GM19463 (cell line): ENCODE data around the gene AGPAT4.
"Not testable (repeated sequence)": the region's sequence is repeated elsewhere in the genome, so short reads cannot be mapped to it uniquely, and the experiment has no call there.

Experiments
- ATAC-seq: cut with Tn5 transposase; IDR thresholded peaks from one replicate; pipeline ENCODE4 v1.9.1; 2021; ENCODE audit warnings: mild to moderate bottlenecking, moderate library complexity; ENCODE audit not compliant: unreplicated experiment

The AGPAT4 gene

DNA sequence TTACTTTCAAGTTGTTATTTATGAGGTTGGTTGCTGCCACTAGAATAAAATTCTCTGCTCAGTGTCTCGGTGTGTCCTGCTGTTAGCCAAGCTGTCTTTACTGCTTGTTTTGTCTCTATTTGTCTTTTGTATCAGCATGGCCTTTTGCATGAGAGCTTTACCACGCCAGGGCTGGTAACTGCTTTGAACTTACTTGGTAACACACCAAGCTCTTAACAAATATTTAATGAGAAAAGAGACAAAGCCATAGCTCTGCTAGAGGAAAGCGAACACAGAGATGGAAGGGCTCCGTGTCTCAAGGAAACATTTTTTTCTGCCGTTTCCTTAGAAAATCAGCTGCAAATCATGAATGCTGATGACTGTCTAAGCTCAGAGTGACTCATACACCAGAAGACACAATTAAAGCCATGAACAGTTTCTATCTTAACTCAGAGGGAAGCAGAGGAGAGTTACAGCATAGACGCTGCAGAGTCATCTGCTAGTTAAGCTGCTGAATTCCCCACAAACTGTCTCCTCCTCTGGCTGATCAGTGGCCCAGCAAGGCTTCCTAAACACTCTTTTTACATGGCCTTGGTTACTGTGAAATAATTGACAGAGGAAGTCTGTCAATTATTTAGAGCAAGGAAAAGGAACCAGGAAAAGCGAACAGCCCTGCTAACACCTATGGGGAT, 44.8 kb downstream of the AGPAT4 start:
- ATAC-seq: peak; percentile 67

DNA sequence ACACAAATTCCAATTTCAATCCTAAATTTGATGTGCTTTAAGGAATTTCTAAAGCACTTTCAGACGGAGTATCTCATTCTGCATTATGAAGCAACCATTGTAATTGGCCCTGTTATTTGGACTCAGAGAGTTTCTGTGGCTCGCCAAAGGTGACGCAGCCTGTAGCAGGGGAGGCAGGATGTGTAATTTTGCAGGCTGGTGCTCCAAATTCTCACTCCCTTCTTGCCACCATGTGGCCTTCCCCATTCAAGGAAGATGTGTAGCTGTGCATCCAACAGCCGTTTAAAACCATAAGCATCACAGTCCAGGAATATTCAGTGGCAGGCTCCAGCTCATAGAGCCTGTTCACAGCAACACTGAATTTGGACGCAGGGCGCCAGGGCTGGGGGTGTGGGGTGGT, 45.8 kb downstream of the AGPAT4 start:
- no peak for ATAC-seq

DNA sequence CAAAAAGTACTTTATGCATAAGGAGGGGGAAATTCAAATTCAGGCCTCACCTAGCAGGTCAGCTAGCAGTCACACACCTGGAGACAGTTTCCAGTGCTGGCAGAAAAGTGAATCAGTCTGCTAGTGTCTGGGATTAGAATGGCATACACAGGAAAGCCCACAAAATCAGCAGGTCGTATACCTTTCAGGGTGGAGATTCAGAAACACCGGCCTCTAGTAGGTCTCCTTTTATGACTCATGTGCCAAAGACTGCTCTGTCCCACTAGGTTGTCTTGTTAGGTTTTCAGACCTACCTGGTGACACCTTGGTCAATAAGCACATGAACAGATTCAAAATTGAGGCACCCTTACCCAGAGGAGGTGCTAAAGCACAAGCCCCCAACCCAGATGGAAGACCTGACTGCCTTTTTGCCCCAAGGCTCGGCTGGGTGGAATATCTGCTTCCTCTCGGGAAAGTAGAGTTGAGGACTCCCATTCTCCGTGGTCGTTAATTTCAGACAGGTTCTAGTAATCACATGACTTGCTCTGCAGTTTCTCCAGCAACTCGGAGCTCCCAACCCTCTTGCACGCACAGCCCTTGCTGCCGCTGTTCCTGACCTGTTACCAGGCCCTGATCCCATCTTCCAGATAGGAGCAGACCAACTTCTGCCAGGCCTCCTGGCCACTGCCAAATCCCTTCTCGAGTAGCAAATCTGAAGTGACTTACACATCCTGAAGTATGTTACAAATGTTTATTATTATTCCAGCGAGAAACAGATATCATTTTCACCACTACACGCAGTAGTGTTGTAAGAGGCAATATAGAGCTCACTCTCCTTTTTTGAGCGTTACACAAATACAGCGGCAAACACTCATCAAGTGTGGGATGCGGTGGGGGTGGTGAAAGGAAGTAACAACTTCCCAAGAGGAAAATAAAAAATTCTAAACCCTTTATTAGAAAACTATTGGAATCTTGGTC, 46.6 kb downstream of the AGPAT4 start:
- ATAC-seq: peak; percentile 2

DNA sequence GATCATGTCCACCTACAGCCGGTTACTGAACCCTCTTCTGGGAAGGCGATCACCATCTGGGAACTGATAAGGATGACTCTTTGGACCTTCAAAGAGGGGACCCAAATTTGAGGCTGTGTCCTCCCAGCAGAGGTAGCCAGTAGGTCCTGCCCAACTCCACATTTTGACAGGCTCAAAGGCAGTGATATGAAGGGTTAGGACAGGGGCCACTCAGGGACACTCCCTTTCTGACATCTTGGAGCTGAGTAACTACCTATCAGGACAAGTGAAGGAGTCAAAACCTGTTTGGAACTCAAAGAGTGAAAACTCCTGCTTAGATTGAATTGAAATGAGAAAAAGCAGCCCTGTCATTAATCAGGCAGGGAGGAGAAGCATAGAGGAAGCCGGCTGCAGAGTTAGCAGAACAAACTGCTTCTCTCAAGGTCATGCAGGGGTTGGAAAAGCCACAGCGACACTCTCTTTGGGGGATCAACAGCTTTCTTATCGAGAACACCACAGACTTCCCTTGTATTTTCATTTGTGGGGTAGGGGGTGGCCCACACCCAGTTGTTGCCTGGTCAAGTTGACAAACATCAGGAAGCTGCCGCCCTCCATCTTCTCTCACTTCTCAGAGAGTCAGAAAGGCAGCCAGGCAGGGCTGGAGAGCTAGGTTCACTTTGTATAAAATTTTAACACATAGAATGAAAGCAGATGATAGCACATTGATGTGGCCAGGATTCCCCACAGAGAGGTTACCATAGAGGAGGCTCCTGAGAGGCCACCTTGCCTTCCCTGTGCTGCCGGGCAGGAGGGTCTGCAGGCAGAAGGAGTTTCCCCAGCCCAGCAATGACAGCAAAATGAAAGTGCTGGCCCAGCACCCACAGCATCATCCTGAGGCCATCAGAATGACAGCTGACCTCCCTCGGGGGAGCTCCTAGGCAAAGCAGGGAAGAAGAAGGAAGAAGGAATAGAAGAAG, 47.6 kb downstream of the AGPAT4 start:
- peak; percentile 41 for ATAC-seq

DNA sequence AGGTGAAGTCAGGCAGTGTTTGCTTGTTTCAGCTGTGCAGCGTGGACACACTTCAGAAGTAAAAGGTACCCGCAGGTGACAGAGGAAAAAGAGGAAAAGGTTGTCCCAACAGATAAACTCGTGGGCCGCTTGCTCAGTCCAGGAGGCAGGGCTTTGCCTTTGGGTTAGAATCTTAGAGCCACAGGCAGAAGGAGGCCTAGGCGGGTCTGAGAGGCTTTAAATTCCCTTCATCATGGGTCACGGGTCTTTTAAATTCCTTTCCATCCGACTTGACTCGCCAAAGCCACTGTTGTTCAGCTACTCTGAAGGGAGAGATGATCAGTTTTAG, 48.2 kb downstream of the AGPAT4 start:
- ATAC-seq: no peak

DNA sequence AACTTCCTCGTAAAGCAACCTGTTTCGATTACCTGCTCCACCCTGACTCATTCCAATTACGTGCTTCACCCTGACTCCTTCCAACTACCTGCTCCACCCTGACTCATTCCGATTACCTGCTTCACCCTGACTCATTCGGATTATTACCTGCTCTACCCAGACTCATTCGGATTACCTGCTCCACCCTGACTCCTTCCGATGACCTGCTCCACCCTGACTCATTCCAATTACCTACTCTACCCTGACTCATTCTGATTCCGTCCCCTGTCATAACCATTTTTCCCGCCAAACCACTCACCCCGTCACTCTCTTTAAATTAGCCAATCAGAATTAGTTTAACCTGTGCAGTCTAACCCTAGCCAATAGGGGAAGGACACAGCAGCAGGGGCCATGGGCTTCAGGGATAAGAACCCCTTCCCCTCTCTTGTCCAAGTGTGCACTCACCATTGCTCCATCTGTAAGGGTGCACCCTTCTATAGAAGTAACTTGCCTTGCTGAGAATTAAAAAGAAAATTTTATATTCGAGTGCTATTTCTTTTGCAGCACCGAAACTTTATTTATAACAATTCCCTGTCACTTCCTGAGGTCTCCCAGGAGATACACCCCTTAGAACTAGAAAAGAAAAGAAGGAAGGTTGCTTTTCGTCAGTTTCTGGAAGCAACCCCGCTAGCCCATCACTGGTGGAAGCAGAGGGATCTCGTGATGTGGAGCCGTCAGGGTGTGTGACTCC, 48.7 kb downstream of the AGPAT4 start:
- not testable (repeated sequence) for ATAC-seq

DNA sequence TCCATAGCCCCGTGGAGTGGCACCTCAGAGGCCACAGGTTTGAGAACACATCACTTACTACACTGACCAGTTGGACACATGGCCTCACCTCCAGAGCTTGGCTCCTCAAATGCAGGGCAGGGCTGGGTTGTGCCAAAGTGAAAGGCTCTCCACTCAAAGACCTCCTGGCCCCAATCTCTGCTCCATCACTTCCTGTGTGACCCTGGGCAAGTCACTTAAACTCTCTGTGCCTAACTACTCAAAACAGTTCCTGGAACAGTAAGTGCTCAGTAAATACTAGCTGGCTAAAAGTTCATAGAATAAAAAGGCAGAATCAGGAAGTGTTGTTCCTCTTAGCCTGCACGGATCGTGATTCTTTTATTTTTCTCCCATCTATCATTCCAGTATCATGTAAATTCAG, 50.2 kb downstream of the AGPAT4 start:
- ATAC-seq: no peak

DNA sequence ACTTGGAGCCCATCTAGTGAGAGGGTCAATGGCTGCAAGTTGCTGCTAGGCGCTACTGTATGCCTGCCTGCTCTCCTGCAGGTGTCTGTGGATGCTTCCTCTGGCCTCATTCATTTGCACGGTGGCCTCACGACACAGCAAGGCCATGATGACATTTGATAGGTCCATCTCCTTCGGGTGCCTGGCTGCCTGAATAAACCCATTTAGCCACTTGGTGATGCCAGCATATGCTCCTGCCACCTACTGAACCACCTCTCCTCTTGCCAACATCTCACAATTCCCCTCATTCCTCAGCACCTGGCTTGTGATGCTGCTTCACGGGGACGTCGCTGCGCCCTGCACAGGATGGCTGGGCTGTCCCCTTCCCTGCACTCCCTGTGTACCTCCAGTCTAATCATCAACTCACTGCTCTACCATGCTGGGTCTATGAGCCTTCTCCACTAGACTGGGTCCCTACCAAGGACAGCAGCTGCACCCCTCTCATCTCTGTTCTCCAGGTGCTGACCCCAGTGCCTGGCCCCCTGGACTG, 51.1 kb downstream of the AGPAT4 start:
- ATAC-seq: no peak

DNA sequence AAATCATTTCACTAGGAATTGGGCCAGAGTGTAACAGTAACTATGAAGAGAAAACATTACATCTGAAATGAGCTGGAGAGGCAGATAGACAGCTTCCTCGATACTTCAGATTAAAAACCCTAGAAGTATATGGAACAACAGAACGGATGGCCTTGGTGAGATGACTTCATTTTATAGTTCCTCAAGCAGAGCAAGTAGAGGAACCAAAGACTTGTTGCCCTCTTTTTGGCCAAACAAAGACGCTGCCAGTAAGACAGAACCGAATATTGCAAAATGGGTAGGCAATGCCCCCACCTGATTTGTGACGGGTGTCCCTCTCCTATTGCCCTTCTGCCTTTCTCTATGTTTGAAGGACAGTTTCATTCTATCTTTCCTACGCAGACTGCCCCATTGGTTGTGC, 53.5 kb downstream of the AGPAT4 start:
- ATAC-seq: no peak

DNA sequence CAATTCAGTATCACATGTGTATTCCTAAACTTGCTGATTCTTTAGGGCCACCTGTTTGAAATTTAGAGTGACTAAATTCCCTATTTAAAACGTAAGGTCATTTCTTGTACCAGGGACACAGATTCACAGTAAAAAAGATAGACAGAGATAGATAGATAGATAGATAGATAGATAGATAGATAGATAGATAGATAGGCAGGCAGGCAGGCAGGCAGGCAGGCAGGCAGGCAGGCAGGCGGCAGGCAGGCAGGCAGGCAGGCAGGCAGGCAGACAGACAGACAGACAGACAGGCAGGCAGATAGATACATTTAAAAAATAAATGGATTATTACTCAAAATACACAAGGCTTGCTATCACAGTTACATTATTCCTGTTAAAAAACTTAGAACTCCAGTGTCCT, 54.2 kb downstream of the AGPAT4 start:
- no peak for ATAC-seq

DNA sequence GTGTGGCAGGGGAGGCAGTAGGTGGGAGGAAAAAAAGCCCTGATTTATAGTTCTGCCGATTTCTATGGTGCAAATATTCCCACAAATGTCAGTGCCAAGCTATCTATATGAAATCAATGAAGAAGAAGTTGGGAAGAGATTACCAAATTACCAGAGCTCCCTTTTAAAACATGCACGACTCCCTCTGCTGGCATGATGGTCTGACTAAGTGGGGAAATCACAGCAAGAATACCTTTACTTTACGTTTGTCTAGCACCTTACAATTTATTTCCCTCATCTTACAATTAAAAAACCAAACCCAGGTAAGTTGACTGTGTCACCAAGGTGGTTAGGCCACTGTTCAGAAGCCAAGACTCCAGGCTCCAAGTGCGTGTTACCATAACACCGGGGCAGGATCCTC, 55.6 kb downstream of the AGPAT4 start:
- no peak for ATAC-seq

DNA sequence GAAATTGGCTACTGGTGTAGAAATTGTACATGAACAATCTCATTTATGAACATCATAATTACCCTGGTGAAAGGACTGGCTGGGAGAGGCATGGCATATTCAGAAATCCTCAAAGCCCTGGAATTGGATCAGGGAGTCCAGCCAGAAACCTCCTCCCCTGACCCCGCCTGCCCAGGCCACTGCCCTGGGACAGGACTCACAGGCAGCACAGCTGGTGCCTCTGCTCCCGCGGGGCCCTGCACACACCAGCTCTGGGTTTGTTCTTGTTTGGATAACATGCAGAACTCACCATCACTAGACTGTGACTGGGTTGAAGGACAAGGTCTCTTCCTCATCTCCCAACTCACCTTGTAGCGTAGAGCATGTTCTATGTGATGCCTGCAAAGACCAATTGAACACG, 56.2 kb downstream of the AGPAT4 start:
- ATAC-seq: no peak

DNA sequence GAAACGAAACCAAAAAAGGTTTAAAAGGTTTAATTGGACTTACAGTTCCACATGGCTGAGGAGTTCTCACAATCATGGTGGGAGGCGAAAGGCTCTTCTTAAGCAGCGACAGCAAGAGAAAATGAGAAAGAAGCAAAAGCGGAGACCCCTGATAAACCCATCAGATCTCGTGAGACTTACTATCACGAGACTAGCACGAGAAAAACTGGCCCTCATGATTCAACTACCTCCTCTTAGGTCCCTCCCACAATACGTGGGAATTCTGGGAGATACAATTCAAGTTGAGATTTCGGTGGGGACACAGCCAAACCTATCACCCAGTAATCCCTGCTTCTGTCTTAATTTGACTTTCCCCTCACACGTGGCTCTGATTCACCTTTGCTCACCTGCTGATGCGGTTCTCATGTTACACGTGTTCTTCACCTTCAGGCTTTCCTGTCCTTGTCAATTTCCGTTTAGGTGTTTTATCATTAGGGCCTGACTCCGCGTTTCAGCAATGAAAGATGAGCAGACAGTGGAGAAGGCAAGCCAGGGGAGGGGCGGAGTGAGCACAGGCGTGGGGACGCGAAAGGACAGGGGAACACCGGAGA, 57.1 kb downstream of the AGPAT4 start:
- no peak for ATAC-seq

DNA sequence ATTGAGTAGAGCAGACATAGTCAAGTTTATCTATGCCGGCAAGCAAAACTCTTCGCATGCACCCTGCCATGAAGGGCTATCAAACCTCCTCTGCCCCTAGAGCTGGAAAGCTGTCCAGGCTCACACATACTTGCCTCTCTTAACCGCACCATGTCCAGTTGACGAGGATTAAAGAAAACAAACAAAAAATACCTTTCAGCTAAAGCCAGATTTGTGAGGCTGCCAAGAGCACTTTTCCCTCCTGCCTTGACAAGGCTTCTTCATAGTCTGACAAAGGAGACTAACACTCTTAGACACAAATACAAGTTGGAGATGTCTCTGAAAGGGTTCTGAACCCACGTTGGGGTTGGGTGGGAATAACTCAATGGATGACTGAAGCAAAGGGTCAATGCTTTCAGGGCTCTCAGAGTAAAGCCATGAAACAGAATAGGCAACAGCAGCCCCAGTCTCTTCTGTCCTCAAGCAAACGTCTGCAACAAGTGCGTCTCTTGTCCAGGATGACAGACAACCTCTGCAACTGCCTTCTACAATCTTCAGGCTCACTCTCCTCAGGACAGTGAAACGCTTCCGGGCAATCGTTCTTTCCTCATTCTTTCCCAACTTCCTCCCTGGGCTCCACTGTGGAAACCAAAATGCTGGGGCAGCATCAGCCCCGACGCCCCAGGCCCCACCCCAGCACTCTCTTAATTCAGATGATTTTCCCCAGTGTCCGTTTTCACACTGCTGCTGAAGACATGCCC, 57.8 kb downstream of the AGPAT4 start:
- ATAC-seq: no peak

DNA sequence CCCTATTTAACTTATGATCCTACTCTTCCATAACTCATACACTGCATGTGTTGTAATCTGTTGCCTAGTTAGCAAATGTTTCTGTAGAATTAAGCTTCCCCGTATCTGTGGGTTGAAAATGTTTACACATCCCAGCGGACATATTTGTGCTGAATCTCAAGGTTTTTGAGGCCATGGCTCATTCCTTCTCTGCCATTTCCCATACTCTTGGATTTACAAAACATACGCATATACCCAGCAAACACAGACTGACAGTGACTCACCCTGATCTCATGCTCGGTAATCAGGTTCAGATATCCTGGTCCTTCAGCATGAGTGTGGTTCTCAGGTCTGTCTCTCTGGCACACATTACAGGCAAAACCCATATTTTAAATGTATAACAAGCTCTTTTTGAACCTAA, 58.7 kb downstream of the AGPAT4 start:
- no peak for ATAC-seq

DNA sequence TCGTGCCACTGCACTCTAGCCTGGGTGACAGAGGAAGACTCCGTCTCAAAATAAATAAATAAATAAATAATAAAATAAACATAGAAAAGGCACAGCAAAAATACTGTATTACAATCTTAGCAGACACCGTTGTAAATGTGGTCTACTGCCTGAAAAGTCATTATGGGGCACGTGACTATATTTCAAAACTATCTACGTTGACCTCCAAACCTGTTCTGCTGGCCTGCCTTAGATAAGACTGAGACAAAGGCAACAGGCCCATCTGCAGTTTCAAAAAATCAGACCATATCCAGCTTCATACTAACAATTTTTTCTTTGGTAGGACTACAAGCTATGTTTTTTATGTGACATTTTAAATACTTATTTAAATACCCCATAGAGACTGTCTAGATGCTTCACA, 59.1 kb downstream of the AGPAT4 start:
- no peak for ATAC-seq

DNA sequence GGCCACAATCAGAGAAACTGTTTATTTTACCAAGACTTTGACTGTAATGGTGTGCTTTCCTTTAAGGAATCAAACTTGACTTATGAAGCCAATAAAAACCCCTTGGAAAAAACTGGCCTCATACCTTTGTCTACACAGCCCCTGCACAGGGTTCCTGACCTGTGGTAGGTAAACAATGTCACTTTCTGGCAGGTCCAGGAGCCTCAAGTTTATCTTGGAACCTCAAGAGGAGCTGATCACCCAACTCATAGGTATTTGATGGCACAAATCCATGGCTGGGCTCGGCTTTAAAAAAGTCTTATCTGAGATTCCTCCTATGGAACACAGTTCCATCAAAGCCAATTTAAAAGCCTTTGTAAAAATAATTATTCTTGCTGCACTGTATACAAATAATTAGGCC, 61.0 kb downstream of the AGPAT4 start:
- ATAC-seq: no peak

DNA sequence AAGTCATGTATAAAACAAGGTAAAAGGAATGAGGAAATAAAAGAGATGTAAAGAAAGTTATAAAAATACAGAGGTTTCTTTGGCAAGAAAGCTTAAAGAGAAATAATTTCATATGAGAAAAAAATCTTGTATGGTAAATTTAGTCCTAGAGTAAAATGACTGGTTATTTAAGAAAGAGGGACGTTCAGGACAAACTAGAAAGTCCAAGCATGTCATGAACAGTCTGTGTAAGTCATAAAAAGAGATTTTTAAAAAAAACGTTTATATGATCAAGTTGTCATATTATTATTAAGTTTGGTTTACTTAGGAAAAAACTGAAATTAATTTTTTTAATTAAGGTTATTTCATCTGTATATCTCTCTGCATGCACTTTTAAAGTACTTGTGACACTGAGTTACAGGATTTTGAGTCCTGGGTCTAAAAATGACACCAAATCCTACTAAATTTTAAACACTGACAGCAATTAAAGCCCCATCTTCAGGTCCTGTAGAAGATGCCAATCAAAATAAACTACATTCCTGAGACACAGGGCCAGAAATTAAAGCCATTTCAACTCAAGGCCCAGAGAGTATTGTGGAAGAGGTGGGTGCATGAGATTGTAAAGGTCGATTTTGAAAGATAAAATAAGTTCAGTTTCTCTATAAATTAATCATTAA, 62.4 kb downstream of the AGPAT4 start:
- ATAC-seq: no peak

DNA sequence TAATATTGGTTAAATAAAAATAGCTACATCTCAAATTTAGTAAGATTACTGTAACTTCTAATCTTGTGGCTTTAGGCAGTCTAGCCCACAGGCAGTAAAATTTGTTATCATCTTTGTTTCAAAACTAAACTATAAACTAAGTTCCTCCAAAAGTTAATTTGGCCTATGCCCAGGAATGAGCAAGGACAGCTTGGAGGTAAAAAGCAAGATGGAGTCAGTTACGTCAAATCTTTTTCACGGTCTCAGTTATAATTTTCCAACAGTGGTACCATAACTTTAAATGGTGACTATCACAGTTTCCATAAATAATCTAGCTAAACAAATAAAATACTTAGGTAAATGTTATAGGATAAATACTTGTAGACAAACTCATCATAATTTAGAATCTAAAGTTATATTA, 63.0 kb downstream of the AGPAT4 start:
- ATAC-seq: no peak
